H9 (cell line): Measurements from ENCODE around the gene ARHGDIA. TPM values are rescaled to one million over a fixed set of nuclear protein-coding genes. Genes with fewer than 3 reads are reported as not detected.

Experiments
- DNase-seq: peaks from one replicate; pipeline ENCODE4 v3.0.0-alpha.2; 2017
- H2AFZ ChIP-seq: one replicate; pipeline ENCODE4 v1.6.1; 2013; ENCODE audit warnings: mild to moderate bottlenecking, low read length, control low read depth, moderate library complexity
- H2AK5ac ChIP-seq: 2 replicates; pipeline ENCODE4 v1.6.1; 2013; ENCODE audit warnings: low read length, control low read depth, mixed read lengths; ENCODE audit not compliant: insufficient read length
- H2BK120ac ChIP-seq: one replicate; pipeline ENCODE4 v1.6.1; 2013; ENCODE audit warnings: low read depth, mild to moderate bottlenecking, low read length, control low read depth, inconsistent platforms; ENCODE audit not compliant: poor library complexity, severe bottlenecking
- H2BK12ac ChIP-seq: 2 replicates; pipeline ENCODE4 v1.6.1; 2013; ENCODE audit warnings: low read length, control low read depth, mixed read lengths, low read depth; ENCODE audit not compliant: insufficient read length
- H2BK15ac ChIP-seq: 2 replicates; pipeline ENCODE4 v1.6.1; 2013; ENCODE audit warnings: low read depth, low read length, control low read depth
- H2BK20ac ChIP-seq: one replicate; pipeline ENCODE4 v1.6.1; 2013; ENCODE audit warnings: low read depth, mild to moderate bottlenecking, low read length, control low read depth, inconsistent platforms; ENCODE audit not compliant: poor library complexity, severe bottlenecking
- H2BK5ac ChIP-seq: 2 replicates; pipeline ENCODE4 v1.6.1; 2013; ENCODE audit warnings: low read length, control low read depth, mixed read lengths; ENCODE audit not compliant: insufficient read length
- H3K14ac ChIP-seq: 2 replicates; pipeline ENCODE4 v1.6.1; 2013; ENCODE audit warnings: low read length, control low read depth; ENCODE audit not compliant: insufficient read depth
- H3K18ac ChIP-seq: 2 replicates; pipeline ENCODE4 v1.6.1; 2013; ENCODE audit warnings: low read depth, mild to moderate bottlenecking, mixed read lengths, low read length, control low read depth; ENCODE audit not compliant: insufficient read length
- H3K23ac ChIP-seq: 2 replicates; pipeline ENCODE4 v1.6.1; 2013; ENCODE audit warnings: low read length, control low read depth, mixed read lengths, low read depth; ENCODE audit not compliant: insufficient read length
- H3K23me2 ChIP-seq: 2 replicates; pipeline ENCODE4 v1.6.1; 2013; ENCODE audit warnings: low read depth, mild to moderate bottlenecking, mixed read lengths, low read length, control low read depth; ENCODE audit not compliant: insufficient read length, poor library complexity, severe bottlenecking
- H3K27ac ChIP-seq: 2 replicates; pipeline ENCODE4 v1.5.1; 2013; ENCODE audit warnings: low read length, control low read depth, mixed read lengths, low read depth; ENCODE audit not compliant: insufficient read length
- H3K27me3 ChIP-seq: 2 replicates; pipeline ENCODE4 v1.6.1; 2013; ENCODE audit warnings: low read length, control low read depth, inconsistent platforms; ENCODE audit not compliant: insufficient read depth
- H3K4ac ChIP-seq: 2 replicates; pipeline ENCODE4 v1.6.1; 2013; ENCODE audit warnings: low read depth, mild to moderate bottlenecking, control low read depth, inconsistent platforms, low read length, moderate library complexity
- H3K4me1 ChIP-seq: 2 replicates; pipeline ENCODE4 v1.6.1; 2013; ENCODE audit warnings: low read length, control low read depth, inconsistent platforms; ENCODE audit not compliant: insufficient read depth
- H3K4me2 ChIP-seq: 2 replicates; pipeline ENCODE4 v1.6.1; 2013; ENCODE audit warnings: low read length, control low read depth, mixed read lengths; ENCODE audit not compliant: insufficient read length, insufficient read depth
- H3K56ac ChIP-seq: 2 replicates; pipeline ENCODE4 v1.6.1; 2013; ENCODE audit warnings: low read depth, mild to moderate bottlenecking, mixed read lengths, low read length, control low read depth; ENCODE audit not compliant: insufficient read length
- H3K79me1 ChIP-seq: 2 replicates; pipeline ENCODE4 v1.6.1; 2013; ENCODE audit warnings: low read depth, mild to moderate bottlenecking, moderate library complexity, low read length, control low read depth, inconsistent platforms; ENCODE audit not compliant: insufficient read depth, poor library complexity, severe bottlenecking
- H3K79me2 ChIP-seq: 2 replicates; pipeline ENCODE4 v1.6.1; 2013; ENCODE audit warnings: low read length, control low read depth, inconsistent platforms; ENCODE audit not compliant: insufficient read depth
- H3K9ac ChIP-seq: 2 replicates; pipeline ENCODE4 v1.6.1; 2013; ENCODE audit warnings: low read length, control low read depth, mixed read lengths; ENCODE audit not compliant: insufficient read length; ENCODE audit errors: extremely low read depth
- H3K9me3 ChIP-seq: one replicate; pipeline ENCODE4 v1.6.1; 2013; ENCODE audit warnings: low read depth, low read length, inconsistent platforms; ENCODE audit not compliant: control insufficient read depth
- H3T11ph ChIP-seq: one replicate; pipeline ENCODE4 v1.6.1; 2013; ENCODE audit warnings: mild to moderate bottlenecking, low read length, control low read depth, inconsistent platforms
- H4K20me1 ChIP-seq: one replicate; pipeline ENCODE4 v1.6.1; 2013; ENCODE audit not compliant: control insufficient read depth, insufficient read length, insufficient read depth
- H4K5ac ChIP-seq: 2 replicates; pipeline ENCODE4 v1.6.1; 2013; ENCODE audit warnings: low read depth, mild to moderate bottlenecking, mixed read lengths, low read length, control low read depth; ENCODE audit not compliant: insufficient read length
- H4K8ac ChIP-seq: replicated peaks from 2 replicates; pipeline ENCODE4 v1.6.1; 2013; ENCODE audit warnings: low read length, control low read depth, mixed read lengths, low read depth; ENCODE audit not compliant: insufficient read length
- H4K91ac ChIP-seq: 2 replicates; pipeline ENCODE4 v1.6.1; 2013; ENCODE audit warnings: low read depth, mild to moderate bottlenecking, moderate library complexity, mixed read lengths, low read length, control low read depth; ENCODE audit not compliant: insufficient read length
- H3K27ac Mint-ChIP-seq, 3 experiments: 2 replicates in 2 of 3; 3 replicates in 1 of 3; pipeline ENCODE4 v1.8.0; 2020 to 2021; ENCODE audit warnings: mixed read lengths in 3 of 3, mild to moderate bottlenecking in 1 of 3, moderate library complexity in 1 of 3
- H3K27me3 Mint-ChIP-seq: 2 replicates; pipeline ENCODE4 v1.8.0; 2021; ENCODE audit warnings: low read depth, mild to moderate bottlenecking, moderate library complexity, mixed read lengths
- H3K36me3 Mint-ChIP-seq, 3 experiments: 2 replicates in 2 of 3; 3 replicates in 1 of 3; pipeline ENCODE4 v1.8.0; 2020 to 2021; ENCODE audit warnings: low read depth in 3 of 3, mixed read lengths in 3 of 3; ENCODE audit not compliant: insufficient read depth in 1 of 3
- H3K4me1 Mint-ChIP-seq, 2 experiments: 2 replicates each; pipeline ENCODE4 v1.8.0; 2020; ENCODE audit warnings: mixed read lengths in 2 of 2
- H3K4me3 Mint-ChIP-seq, 2 experiments: 2 replicates in 1 of 2; 3 replicates in 1 of 2; pipeline ENCODE4 v1.8.0; 2020 to 2021; ENCODE audit warnings: mild to moderate bottlenecking in 2 of 2, mixed read lengths in 2 of 2, moderate library complexity in 1 of 2
- H3K9me3 Mint-ChIP-seq, 2 experiments: 2 replicates in 1 of 2; 3 replicates in 1 of 2; pipeline ENCODE4 v1.8.0; 2020; ENCODE audit warnings: mild to moderate bottlenecking in 2 of 2, mixed read lengths in 2 of 2, moderate library complexity in 1 of 2
- CTCF ChIP-seq: fragments of 200-600 bp; sonication (generic); conservative IDR thresholded peaks from 3 replicates; pipeline ENCODE4 v1.8.0; 2021; ENCODE audit warnings: antibody characterized with exemption, mild to moderate bottlenecking
- WGBS: extraction: QIAGEN DNeasy Blood & Tissue Kit; methylation state at CpG from one replicate; pipeline ENCODE4 v1.1.7; 2013; ENCODE audit warnings: missing lambda C conversion rate, low lambda C conversion rate, mixed read lengths; ENCODE audit not compliant: insufficient read length; ENCODE audit errors: extremely low coverage; 5-methylcytosine and 5-hydroxymethylcytosine counted together
- total RNA-seq: library from RNA; stranded (reverse); gene quantifications from 2 replicates; pipeline ENCODE4 v1.2.1, GENCODE V29; 2021

The ARHGDIA gene
- total RNA-seq, 1 experiment from 2014 or later = 247 TPM

GRCh38 chr17:81903415-81903831 lies 32.3 kb upstream of the ARHGDIA start:
- Histone ChIP-seq H3K79me1 (no peaks in the 10 kb centered on the region), H3K23me2 (peaks cover 11% of the 10 kb centered on the region), H3K14ac (no peak overlapping the region), H3K9ac (no peak overlapping the region), H3K4me2 (no peak overlapping the region), H2BK20ac (no peak overlapping the region), H3K9me3 (no peaks in the 10 kb centered on the region), H3K18ac (no peak overlapping the region), H3K56ac (no peak overlapping the region), H3K27ac (no peak overlapping the region), H4K5ac (no peak overlapping the region), H3K4ac (no peak overlapping the region), H2BK15ac (no peak overlapping the region), H3K4me1 (no peaks in the 10 kb centered on the region), H2BK12ac (no peak overlapping the region), H3K27me3 (no peaks in the 10 kb centered on the region; the same call in 1 of the 2 replicates), H3T11ph (no peak overlapping the region), H2BK120ac (no peak overlapping the region), H2AFZ (no peak overlapping the region), H4K8ac (no peak overlapping the region), H3K79me2 (no peaks in the 10 kb centered on the region), H4K20me1 (no peaks in the 10 kb centered on the region), H3K23ac (no peak overlapping the region), H4K91ac (no peak overlapping the region), H2BK5ac (no peak overlapping the region), H2AK5ac (no peak overlapping the region)
- Mint-ChIP-seq H3K27me3 (peaks cover 11% of the 10 kb centered on the region), H3K4me1 (peaks cover 0 to 3% of the 10 kb centered on the region in 2 experiments; a peak in 2 of 4 replicates), H3K36me3 (peaks cover 4 to 25% (median 12%) of the 10 kb centered on the region in 3 experiments; a peak in 6 of 7 replicates), H3K4me3 (no peak overlapping the region), H3K27ac (no peak overlapping the region), H3K9me3 (no peaks in the 10 kb centered on the region)
- WGBS = no CpG with 5 or more reads among the region's 10 CpGs
- DNase-seq = no peak
- no peak for TF ChIP-seq CTCF
